Muscle layer of colon (tissue), 2 donors: Measurements from ENCODE around the gene HIPK1.
"Not testable (repeated sequence)": the region's sequence is repeated elsewhere in the genome, so short reads cannot be mapped to it uniquely, and the experiment has no call there.

Experiments
- H3K27ac ChIP-seq: one replicate; pipeline ENCODE4 v1.7.0; 2013; ENCODE audit warnings: low read depth, mild to moderate bottlenecking, low read length, moderate library complexity
- H3K27me3 ChIP-seq, 2 donors: one replicate each; pipeline ENCODE4 v1.7.0; 2013; ENCODE audit warnings: low read length in 2 of 2, mild to moderate bottlenecking in 2 of 2; ENCODE audit not compliant: insufficient read depth in 2 of 2, control insufficient read depth in 1 of 2
- H3K36me3 ChIP-seq: one replicate; pipeline ENCODE4 v1.7.0; 2013; ENCODE audit warnings: mild to moderate bottlenecking, low read length; ENCODE audit not compliant: insufficient read depth
- H3K4me1 ChIP-seq: one replicate; pipeline ENCODE4 v1.7.0; 2013; ENCODE audit warnings: mild to moderate bottlenecking, low read length; ENCODE audit not compliant: insufficient read depth
- H3K4me3 ChIP-seq, 2 donors: one replicate each; pipeline ENCODE4 v1.7.0; 2013; ENCODE audit warnings: low read length in 2 of 2, low read depth in 1 of 2, mild to moderate bottlenecking in 1 of 2, moderate library complexity in 1 of 2
- H3K9ac ChIP-seq: one replicate; pipeline ENCODE4 v1.7.0; 2013; ENCODE audit warnings: low read length
- H3K9me3 ChIP-seq: one replicate; pipeline ENCODE4 v1.7.0; 2013; ENCODE audit warnings: mild to moderate bottlenecking, low read length
- donor health status: abdominal sarcoma.
- donor health status: Adenocarcinoma of cecum.

The HIPK1 gene

DNA sequence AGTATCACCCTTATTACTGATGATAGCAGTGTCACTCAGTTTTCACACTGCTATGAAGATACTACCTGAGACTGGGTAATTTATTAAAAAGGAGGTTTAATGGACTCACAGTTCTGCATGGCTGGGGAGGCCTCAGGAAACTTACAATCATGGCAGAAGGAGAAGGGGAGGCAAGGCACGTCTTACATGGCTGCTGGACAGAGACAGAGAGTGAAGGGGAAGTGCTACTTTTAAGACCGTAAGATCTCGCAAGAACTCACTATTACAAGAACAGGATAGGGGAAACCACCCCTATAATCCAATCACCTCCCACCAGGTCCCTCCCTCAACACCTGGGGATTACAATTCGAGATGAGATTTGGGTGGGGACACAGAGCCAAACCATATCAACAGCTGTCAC lies 77.7 kb downstream of the HIPK1 start:
- H3K27me3 ChIP-seq, H3K36me3 ChIP-seq, H3K27ac ChIP-seq, H3K4me1 ChIP-seq, H3K4me3 ChIP-seq, H3K9ac ChIP-seq, H3K9me3 ChIP-seq: not testable (repeated sequence)

DNA sequence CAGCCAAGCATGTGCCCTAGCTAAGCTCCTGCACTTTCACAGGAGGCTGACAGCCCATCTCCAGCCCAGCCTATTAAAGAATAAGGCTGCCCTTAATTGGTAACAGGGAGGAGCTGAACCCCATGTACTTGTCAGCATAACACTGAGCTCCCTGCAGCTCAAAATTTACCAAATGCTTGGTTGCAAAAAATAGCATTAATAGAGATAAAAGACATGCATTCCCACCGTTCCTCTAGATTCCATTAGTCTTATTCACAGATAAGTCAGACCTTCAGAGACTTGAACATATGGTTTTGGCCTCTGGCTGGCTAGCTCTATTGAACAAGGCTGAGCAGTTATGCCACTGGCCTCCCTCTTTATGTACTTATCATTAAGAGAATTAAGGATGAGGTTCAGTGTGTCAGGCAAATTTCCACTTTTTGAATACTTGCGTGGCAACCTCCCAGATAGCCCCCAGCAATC lies 79.4 kb downstream of the HIPK1 start:
- no peak overlapping the region for H3K27ac ChIP-seq

DNA sequence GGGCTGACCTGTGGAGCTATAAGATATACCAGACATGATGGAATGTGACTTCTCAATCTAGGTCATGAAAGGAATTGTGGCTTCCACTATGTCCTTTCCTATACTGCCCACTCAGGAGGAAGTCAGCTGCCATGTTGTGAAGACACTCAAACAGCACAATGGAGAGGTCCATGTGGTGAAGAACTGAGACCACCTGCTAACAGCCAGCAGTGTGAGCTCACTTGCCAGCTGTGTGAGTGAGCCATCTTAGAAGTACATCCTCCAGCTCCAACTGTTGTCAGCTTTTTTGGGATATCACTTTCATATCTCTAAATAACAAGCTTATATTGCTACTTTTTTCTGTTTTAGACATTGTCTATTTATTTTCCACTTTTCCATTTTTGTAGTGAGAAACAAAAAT lies 79.9 kb downstream of the HIPK1 start:
- no peak overlapping the region for H3K9ac ChIP-seq
- no peaks in the 10 kb centered on the region for H3K9me3 ChIP-seq
- no peaks in the 10 kb centered on the region for H3K27me3 ChIP-seq
- H3K36me3 ChIP-seq = no peaks in the 10 kb centered on the region
- H3K4me3 ChIP-seq = no peak overlapping the region
- H3K4me1 ChIP-seq = no peaks in the 10 kb centered on the region
- no peak overlapping the region for H3K27ac ChIP-seq

More for the DNA sequence above, 79.4 kb downstream of the HIPK1 start:
- no peaks in the 10 kb centered on the region for H3K9me3 ChIP-seq
- H3K4me3 ChIP-seq = no peak overlapping the region
- no peaks in the 10 kb centered on the region for H3K27me3 ChIP-seq
- H3K36me3 ChIP-seq = no peaks in the 10 kb centered on the region
- H3K9ac ChIP-seq = no peak overlapping the region
- H3K4me1 ChIP-seq = no peaks in the 10 kb centered on the region

DNA sequence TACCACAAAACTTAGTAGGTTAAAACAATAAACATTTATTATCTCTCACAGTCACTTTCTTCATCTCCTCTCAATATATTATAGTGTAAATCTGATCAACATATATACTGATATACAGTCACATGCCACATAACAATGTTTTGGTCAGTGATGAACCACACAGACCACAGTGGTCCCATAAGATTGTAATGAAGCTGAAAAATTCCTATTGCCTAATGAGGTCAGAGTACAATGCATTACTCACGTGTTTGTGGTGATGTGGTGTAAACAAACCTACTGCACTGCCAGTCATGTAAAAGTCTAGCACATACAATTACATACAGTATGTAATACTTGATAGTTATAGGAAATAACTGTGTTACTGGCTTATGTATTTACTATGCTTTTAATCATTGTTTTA lies 80.3 kb downstream of the HIPK1 start:
- no peak overlapping the region for H3K9ac ChIP-seq
- no peak overlapping the region for H3K4me3 ChIP-seq
- H3K27ac ChIP-seq = no peak overlapping the region
- no peaks in the 10 kb centered on the region for H3K4me1 ChIP-seq
- no peaks in the 10 kb centered on the region for H3K27me3 ChIP-seq
- no peaks in the 10 kb centered on the region for H3K9me3 ChIP-seq
- H3K36me3 ChIP-seq = no peaks in the 10 kb centered on the region

DNA sequence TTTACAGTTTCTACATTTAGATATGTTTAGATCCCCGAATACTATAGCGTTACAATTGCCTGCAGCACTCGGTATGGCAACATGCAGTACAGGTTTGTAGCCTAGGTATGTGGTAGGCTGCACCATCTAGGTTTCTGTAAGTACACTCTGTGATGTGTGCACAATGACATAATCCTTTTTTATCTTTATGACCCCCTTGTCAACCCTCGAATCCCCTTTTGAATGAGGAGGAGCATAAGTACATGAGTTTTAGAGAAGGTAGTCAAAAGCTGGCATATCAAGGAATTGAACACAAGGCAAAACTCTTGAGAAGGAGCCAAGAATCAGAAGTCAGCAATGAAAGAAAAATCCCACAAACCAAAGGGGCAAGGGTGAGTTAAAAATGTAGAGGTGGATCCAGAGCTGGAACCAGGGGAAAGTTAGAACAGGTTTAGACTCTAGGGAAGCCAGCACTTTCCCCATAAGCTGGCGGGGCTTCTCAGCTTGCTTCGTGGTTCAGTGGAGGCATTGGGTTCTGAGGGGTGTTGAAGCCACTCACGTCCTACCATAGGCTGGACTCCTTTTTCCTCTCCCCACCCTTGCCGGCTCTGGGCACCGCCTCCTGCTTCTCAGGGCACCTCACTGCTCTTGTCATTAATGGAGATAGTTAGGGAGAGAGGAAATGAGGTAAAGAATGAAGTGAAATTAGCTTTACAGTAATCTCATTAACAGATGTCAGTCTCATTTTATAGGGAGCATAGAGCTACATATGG lies 81.5 kb downstream of the HIPK1 start:
- Histone ChIP-seq H3K27me3 (no peaks in the 10 kb centered on the region), H3K4me1 (no peaks in the 10 kb centered on the region), H3K4me3 (no peak overlapping the region), H3K9me3 (no peaks in the 10 kb centered on the region), H3K9ac (no peak overlapping the region), H3K36me3 (no peaks in the 10 kb centered on the region), H3K27ac (no peak overlapping the region)

DNA sequence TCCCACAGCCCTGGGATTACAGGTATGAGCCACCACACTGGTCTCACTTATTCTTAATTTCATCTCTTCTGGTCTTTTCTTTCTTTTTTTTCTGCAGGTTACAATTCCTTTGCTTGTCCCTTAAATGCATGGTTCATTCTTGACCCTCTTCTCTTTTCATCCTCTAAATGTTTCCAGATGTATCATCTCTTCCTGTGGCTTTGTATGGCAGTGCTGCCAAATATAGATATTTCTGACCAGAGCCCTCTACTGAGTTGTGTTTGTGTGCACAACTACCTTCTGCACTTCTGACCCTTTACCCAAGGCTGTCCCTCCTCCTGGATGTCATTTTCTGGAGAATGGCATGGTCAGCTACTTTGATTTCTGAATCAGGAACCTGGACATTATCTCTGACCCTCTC lies 82.7 kb downstream of the HIPK1 start:
- H3K36me3 ChIP-seq = no peaks in the 10 kb centered on the region
- H3K9ac ChIP-seq = no peak overlapping the region

DNA sequence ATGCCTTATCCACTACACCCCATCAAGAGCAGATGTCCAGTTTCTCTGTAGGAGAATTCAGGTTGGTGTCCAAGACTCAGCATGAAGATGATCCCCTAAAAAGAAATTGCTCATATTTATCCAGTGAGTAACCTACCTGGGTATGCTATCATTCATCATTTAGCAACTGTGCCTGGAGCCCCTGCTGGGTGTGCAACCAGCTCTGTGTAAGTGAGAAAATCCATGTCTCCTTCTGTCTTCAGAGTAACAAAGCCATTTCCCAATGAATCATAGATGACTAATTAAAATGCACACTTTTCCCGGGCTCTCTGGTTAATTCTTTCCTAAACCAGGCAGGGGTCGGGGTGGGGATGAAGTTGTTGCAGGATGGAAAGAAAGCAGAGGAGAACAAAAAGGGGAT lies 86.0 kb downstream of the HIPK1 start:
- no peaks in the 10 kb centered on the region for H3K9me3 ChIP-seq
- no peak overlapping the region for H3K27ac ChIP-seq
- H3K4me3 ChIP-seq = no peak overlapping the region
- H3K36me3 ChIP-seq = no peaks in the 10 kb centered on the region
- H3K27me3 ChIP-seq = no peaks in the 10 kb centered on the region
- no peaks in the 10 kb centered on the region for H3K4me1 ChIP-seq
- H3K9ac ChIP-seq = no peak overlapping the region

More for the DNA sequence above, 82.7 kb downstream of the HIPK1 start:
- no peak overlapping the region for H3K4me3 ChIP-seq
- no peaks in the 10 kb centered on the region for H3K27me3 ChIP-seq
- no peaks in the 10 kb centered on the region for H3K9me3 ChIP-seq
- no peaks in the 10 kb centered on the region for H3K4me1 ChIP-seq
- H3K27ac ChIP-seq = no peak overlapping the region

DNA sequence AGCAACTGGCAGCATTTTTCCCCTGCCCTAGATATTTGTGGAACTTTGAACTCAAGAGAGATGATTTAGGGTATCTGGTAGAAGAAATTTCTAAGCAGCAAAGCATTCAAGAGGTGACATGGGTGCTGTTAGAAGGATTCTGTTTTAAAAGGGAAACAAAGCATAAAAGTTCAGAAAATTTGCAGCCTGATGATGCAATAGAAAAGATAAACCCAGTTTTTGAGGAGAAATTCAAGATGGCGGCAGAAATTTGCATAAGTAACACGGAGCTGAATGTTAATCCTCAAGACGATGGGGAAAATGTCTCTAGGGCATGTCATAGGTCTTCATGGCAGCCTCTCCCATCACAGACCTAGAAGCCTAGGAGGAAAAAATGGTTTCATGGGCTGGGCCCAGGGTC lies 90.6 kb downstream of the HIPK1 start:
- H3K4me3 ChIP-seq, H3K4me1 ChIP-seq, H3K27ac ChIP-seq: not testable (repeated sequence)

DNA sequence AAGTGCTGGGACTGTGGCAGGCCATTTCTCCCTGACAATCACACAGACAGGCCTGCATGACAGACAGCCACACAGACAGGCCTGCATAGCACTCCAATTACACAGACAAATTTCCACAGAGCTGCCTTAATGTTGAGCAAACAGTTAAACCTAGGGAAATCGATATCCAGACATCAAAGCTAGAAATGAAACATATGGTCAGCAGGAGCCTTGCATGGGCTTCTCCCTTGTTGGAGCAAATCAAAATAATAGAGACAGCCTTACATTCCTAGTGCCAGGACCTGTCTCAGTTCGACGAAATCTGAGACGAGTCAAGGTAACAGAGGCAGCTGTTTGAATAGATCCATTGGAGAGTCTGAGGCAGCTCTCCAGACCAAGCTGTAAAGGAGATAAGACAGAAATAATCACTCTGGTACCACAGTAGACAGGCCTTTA lies 92.6 kb downstream of the HIPK1 start:
- H3K27ac ChIP-seq = no peak overlapping the region
- H3K36me3 ChIP-seq = no peaks in the 10 kb centered on the region
- H3K27me3 ChIP-seq = no peaks in the 10 kb centered on the region
- no peak overlapping the region for H3K9ac ChIP-seq
- H3K4me3 ChIP-seq = no peak overlapping the region
- H3K4me1 ChIP-seq = no peaks in the 10 kb centered on the region
- H3K9me3 ChIP-seq = no peaks in the 10 kb centered on the region

More for the DNA sequence above, 90.6 kb downstream of the HIPK1 start:
- H3K9ac ChIP-seq, H3K27me3 ChIP-seq, H3K36me3 ChIP-seq, H3K9me3 ChIP-seq: not testable (repeated sequence)

DNA sequence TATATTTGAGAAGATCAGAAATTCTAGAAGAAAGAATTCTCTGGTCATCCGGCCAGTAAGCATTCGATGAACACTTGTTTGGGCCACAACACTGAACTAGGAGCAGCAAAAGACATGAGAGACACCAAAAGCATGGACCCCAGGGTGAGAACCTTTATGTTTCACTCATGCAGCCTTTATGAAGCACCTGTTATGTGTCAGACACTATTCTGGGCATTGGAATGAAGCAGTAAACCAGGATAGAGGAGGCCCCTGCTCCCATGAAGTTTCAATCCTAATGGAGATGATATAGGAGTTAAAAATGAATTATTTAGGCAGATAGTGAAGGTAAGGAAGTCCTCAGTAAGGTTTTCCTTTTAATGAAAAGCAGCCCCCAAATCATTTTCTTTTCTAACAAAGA lies 93.8 kb downstream of the HIPK1 start:
- no peaks in the 10 kb centered on the region for H3K27me3 ChIP-seq
- no peaks in the 10 kb centered on the region for H3K9me3 ChIP-seq
- H3K4me1 ChIP-seq = no peaks in the 10 kb centered on the region
- H3K9ac ChIP-seq = no peak overlapping the region
- H3K27ac ChIP-seq = no peak overlapping the region
- H3K36me3 ChIP-seq = no peaks in the 10 kb centered on the region
- H3K4me3 ChIP-seq = no peak overlapping the region

DNA sequence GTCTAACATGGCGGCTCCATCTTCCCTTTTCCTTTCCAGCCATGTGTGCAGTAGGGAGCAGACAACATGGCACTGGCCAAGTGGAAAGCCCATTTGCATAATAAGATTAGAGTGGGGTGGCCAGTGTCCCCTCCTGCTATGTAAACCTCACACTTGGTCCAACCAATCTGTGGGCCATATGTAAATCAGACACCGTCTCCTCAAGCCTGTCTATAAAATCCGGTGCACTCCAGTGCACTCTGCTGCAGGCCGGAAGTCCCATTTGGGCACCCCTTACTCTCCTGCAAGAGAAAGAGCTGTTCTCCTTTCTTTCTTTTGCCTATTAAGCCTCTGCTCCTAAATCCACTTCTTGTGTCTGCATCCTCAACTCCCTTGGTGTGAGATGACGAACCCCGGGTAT lies 94.3 kb downstream of the HIPK1 start:
- no peak overlapping the region for H3K4me3 ChIP-seq
- no peak overlapping the region for H3K27ac ChIP-seq
- H3K27me3 ChIP-seq = no peaks in the 10 kb centered on the region
- no peaks in the 10 kb centered on the region for H3K9me3 ChIP-seq
- H3K9ac ChIP-seq = no peak overlapping the region
- H3K4me1 ChIP-seq = no peaks in the 10 kb centered on the region
- no peaks in the 10 kb centered on the region for H3K36me3 ChIP-seq

DNA sequence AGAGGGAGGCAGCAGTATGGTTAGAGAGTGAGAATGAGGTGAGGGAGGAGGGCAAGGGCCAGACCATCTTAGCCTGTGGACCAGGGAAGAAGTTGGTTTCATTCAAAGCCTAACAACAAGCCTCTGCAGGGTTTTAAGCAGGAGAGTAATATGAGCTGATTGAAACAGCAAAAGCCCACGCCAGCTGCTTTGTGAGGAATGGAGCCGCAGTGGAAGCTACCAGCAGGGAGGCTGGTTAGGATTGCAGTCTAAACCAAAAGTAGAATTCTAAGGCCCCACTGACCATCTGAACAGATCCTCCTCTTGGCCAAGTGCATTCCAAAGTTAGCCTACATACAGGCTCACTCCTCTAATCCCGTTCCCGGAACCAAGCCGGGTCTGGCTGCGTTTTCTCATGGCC lies 94.9 kb downstream of the HIPK1 start:
- Histone ChIP-seq H3K9me3 (no peaks in the 10 kb centered on the region), H3K27me3 (no peaks in the 10 kb centered on the region), H3K4me1 (no peaks in the 10 kb centered on the region), H3K9ac (no peak overlapping the region), H3K36me3 (no peaks in the 10 kb centered on the region), H3K27ac (no peak overlapping the region), H3K4me3 (no peak overlapping the region)
